ENCODE data around the gene SOD3.

SOD3 gene

GRCh38 chr4:24794916-24795665 lies at the start of gene SOD3:
Gene SOD3, plus strand, starts transcription at chr4:24795573. Its CDS starts 3,949 bp downstream, at chr4:24799522.
- no peak for DNase-seq

GRCh38 chr4:24747234-24747975 lies 48.0 kb upstream of the SOD3 start:
- DNase-seq, result no peak

GRCh38 chr4:24748023-24748422 lies 47.4 kb upstream of the SOD3 start:
- no peak for DNase-seq

GRCh38 chr4:24748758-24749350 lies 46.5 kb upstream of the SOD3 start:
- no peak for DNase-seq

- DNase-seq, result no peak
These were observed 45.3 kb upstream of the SOD3 start for GRCh38 chr4:24750106-24750505.

GRCh38 chr4:24751926-24752539 lies 43.3 kb upstream of the SOD3 start:
- DNase-seq, result no peak

GRCh38 chr4:24753519-24753918 lies 41.9 kb upstream of the SOD3 start:
- DNase-seq, result no peak

- DNase-seq, result no peak
These were observed 40.8 kb upstream of the SOD3 start for GRCh38 chr4:24754571-24754970.

GRCh38 chr4:24763631-24764297 lies 31.6 kb upstream of the SOD3 start:
- DNase-seq, result no peak

- no peak for DNase-seq
These were observed 31.0 kb upstream of the SOD3 start for GRCh38 chr4:24764345-24764744.

- no peak for DNase-seq
These were observed 29.9 kb upstream of the SOD3 start for GRCh38 chr4:24765376-24765988.

GRCh38 chr4:24768006-24768405 lies 27.4 kb upstream of the SOD3 start:
- no peak for DNase-seq

- no peak for DNase-seq
These were observed 26.8 kb upstream of the SOD3 start for GRCh38 chr4:24768604-24769003.

- DNase-seq, result no peak
These were observed 25.8 kb upstream of the SOD3 start for GRCh38 chr4:24769571-24769970.

- no peak for DNase-seq
These were observed 25.3 kb upstream of the SOD3 start for GRCh38 chr4:24770032-24770584.

GRCh38 chr4:24770667-24771066 lies 24.7 kb upstream of the SOD3 start:
- no peak for DNase-seq

GRCh38 chr4:24771241-24771640 lies 24.1 kb upstream of the SOD3 start:
- no peak for DNase-seq

GRCh38 chr4:24772061-24772705 lies 23.2 kb upstream of the SOD3 start:
- DNase-seq, result no peak

GRCh38 chr4:24772952-24773351 lies 22.4 kb upstream of the SOD3 start:
- DNase-seq, result no peak

GRCh38 chr4:24774452-24774851 lies 20.9 kb upstream of the SOD3 start:
- no peak for DNase-seq

GRCh38 chr4:24775032-24775605 lies 20.3 kb upstream of the SOD3 start:
- DNase-seq, result no peak
